IPS-18a (cell line): ENCODE measurements around the gene TMEM178B.
"Not testable (repeated sequence)": the region's sequence is repeated elsewhere in the genome, so short reads cannot be mapped to it uniquely, and the experiment has no call there.

Experiments
- H3K27ac ChIP-seq: one replicate; pipeline ENCODE4 v1.5.1; 2013; ENCODE audit warnings: low read length
- H3K27me3 ChIP-seq: one replicate; pipeline ENCODE4 v1.6.1; 2013; ENCODE audit warnings: mild to moderate bottlenecking, low read length; ENCODE audit not compliant: control insufficient read depth, insufficient read depth
- H3K36me3 ChIP-seq: one replicate; pipeline ENCODE4 v1.6.1; 2013; ENCODE audit warnings: low read depth, low read length; ENCODE audit not compliant: control insufficient read depth
- H3K4me1 ChIP-seq: one replicate; pipeline ENCODE4 v1.6.1; 2013; ENCODE audit warnings: low read depth, low read length; ENCODE audit not compliant: control insufficient read depth
- H3K4me3 ChIP-seq: one replicate; pipeline ENCODE4 v1.5.1; 2013; ENCODE audit warnings: low read length
- H3K9ac ChIP-seq: one replicate; pipeline ENCODE4 v1.6.1; 2013; ENCODE audit warnings: mild to moderate bottlenecking, low read length, moderate library complexity
- H3K9me3 ChIP-seq: one replicate; pipeline ENCODE4 v1.6.1; 2013; ENCODE audit warnings: low read depth, low read length; ENCODE audit not compliant: control insufficient read depth

Gene TMEM178B

DNA sequence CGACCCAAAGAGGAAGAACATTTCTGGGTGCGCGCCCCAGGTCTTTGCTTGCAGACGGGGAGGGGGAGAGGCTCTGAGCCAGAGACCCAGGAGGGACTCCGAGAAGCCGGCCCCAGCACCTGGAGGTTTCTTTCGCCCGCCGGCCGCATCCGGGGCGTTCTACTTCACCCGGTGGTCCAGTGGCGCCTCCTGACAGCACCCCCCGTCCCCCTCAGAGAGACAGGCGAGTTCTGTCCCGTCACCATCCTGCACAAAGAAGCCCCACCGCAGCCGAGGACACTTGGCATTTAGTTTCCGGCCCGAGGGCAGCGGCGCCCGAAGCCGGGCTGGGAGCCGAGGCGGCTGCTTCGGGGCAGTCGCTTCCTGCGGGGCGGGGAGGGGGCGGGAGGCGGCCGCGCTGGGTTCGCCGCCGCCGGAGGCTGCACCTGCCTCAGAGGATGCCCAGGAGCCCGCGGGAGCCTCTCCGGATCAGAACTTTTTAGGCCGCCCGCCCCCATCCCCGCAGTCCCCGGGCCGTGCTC is at the start of gene TMEM178B:
TMEM178B (plus strand) TSS at position 424 of the 521 bp plus-strand sequence.
- Histone ChIP-seq H3K36me3 (no peaks in the 10 kb centered on the region), H3K9ac (peak within 1 kb of the TSS; percentile 74), H3K9me3 (no peaks in the 10 kb centered on the region), H3K27ac (no peak within 1 kb of the TSS), H3K4me3 (peak within 1 kb of the TSS; percentile 87), H3K27me3 (peaks cover 48% of the 10 kb centered on the region), H3K4me1 (peaks cover 17% of the 10 kb centered on the region)

DNA sequence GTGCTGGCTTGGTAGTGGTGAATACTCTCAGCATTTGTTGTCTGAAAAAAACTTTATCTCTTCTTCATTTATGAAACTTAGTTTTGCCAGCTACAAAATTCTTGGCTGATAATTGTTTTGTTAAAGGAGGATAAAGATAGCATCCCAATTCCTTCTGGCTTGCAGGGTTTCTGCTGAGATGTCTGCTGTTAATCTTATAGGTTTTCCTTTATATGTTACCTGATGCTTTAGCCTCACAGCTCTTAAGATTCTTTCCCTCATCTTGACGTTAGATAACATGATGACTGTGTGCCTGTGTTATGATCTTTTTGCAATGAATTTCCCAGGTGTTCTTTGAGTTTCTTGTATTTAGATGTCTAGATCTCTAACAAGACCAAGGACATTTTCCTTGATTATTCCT is 49.2 kb upstream of the TMEM178B start:
- H3K9me3 ChIP-seq, result peaks cover 7% of the 10 kb centered on the region

DNA sequence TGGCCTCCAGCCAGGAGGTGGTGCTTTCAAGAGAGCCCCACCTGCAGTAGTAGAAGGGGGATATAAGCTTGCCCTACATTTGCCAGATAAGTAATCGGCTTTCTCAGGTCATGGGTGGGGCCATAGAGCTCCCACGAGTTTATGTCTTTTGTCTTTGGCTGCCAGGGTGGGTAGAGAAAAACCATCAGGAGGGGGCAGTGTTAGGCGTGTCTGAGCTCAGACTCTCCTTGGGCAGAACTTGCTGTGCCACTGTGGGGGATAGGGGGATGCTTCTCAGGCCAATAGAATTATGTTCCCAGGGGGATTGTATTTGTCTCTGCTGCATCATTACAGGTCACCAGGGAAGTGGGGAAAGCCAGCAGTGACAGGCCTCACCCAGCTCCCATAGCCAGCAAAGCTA is 46.8 kb upstream of the TMEM178B start:
- H3K27me3 ChIP-seq, result no peaks in the 10 kb centered on the region
- H3K27ac ChIP-seq, result no peak overlapping the region
- H3K4me1 ChIP-seq, result no peaks in the 10 kb centered on the region
- peaks cover 7% of the 10 kb centered on the region for H3K9me3 ChIP-seq
- no peak overlapping the region for H3K9ac ChIP-seq
- no peaks in the 10 kb centered on the region for H3K36me3 ChIP-seq
- H3K4me3 ChIP-seq, result no peak overlapping the region

More for the DNA sequence above, 49.2 kb upstream of the TMEM178B start:
- no peaks in the 10 kb centered on the region for H3K4me1 ChIP-seq
- H3K4me3 ChIP-seq, result no peak overlapping the region
- H3K36me3 ChIP-seq, result no peaks in the 10 kb centered on the region
- no peak overlapping the region for H3K27ac ChIP-seq
- no peaks in the 10 kb centered on the region for H3K27me3 ChIP-seq
- H3K9ac ChIP-seq, result no peak overlapping the region

DNA sequence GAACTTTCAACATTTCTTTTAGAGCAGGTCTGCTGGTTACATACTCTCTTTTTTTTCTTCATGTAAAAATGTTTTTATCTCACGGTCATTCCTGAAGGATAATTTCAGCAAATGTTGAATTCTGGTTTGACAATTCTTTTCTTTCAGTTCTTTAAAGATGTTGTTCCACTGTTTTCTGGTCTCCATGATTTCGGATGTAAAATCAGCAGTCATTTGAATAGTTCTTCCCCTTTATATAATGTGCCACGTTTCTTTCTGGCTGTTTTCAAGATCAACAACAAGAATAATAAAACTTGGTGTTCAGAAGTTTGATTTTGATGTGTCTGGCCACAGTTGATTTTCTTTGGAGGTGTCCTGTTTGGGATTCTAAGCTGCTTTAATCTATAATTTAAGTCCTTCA is 45.1 kb upstream of the TMEM178B start:
- Histone ChIP-seq H3K9ac (no peak overlapping the region), H3K4me3 (no peak overlapping the region), H3K4me1 (no peaks in the 10 kb centered on the region), H3K9me3 (peaks cover 7% of the 10 kb centered on the region), H3K27ac (no peak overlapping the region), H3K36me3 (no peaks in the 10 kb centered on the region), H3K27me3 (no peaks in the 10 kb centered on the region)

DNA sequence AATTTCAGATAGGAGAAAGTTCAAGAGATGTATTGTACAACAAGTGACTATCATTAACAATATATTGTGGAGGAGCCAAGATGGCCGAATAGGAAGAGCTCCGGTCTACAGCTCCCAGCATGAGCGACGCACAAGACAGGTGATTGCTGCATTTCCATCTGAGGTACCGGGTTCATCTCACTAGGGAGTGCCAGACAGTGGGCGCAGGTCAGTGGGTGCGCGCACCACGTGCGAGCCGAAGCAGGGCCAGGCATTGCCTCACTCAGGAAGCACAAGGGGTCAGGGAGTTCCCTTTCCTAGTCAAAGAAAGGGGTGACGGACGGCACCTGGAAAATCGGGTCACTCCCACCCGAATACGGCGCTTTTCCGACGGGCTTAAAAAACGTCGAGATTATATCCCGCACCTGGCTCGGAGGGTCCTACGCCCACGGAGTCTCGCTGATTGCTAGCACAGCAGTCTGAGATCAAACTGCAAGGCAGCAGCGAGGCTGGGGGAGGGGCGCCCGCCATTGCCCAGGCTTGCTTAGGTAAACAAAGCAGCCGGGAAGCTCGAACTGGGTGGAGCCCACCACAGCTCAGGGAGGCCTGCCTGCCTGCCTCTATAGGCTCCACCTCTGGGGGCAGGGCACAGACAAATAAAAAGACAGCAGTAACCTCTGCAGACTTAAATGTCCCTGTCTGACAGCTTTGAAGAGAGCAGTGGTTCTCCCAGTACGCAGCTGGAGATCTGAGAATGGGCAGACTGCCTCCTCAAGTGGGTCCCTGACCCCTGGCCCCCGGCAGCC is 41.1 kb upstream of the TMEM178B start:
- not testable (repeated sequence) for H3K4me3 ChIP-seq, H3K9ac ChIP-seq, H3K27me3 ChIP-seq, H3K9me3 ChIP-seq, H3K36me3 ChIP-seq, H3K27ac ChIP-seq, H3K4me1 ChIP-seq

DNA sequence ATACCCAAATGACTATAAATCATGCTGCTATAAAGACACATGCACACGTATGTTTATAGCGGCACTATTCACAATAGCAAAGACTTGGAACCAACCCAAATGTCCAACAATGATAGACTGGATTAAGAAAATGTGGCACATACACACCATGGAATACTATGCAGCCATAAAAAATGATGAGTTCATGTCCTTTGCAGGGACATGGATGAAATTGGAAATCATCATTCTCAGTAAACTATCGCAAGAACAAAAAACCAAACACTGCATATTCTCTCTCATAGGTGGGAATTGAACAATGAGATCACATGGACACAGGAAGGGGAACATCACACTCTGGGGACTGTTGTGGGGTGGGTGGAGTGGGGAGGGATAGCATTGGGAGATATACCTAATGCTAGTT is 35.8 kb upstream of the TMEM178B start:
- not testable (repeated sequence) for H3K4me3 ChIP-seq, H3K27me3 ChIP-seq, H3K9ac ChIP-seq, H3K27ac ChIP-seq, H3K4me1 ChIP-seq, H3K9me3 ChIP-seq, H3K36me3 ChIP-seq

DNA sequence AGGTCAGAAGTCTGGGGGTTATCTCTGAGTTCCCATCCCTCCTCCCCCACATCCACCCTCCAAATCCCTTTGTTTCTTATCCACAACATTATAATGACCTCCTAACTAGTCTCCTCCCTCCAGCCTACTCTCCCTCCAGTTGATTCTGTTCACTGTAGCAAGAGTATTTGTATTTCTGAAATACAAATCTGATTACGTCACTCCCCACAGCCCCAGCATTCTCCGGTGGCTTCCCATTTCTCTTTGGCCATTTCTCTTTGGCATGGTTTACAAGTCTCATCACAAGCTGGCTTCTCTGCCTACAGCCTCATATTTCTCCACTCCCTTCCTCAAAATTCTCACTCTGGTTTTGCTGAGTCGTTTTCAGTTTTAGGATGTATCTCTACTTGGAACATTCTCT is 34.5 kb upstream of the TMEM178B start:
- no peak overlapping the region for H3K4me3 ChIP-seq
- no peaks in the 10 kb centered on the region for H3K9me3 ChIP-seq
- H3K27ac ChIP-seq, result no peak overlapping the region
- H3K4me1 ChIP-seq, result no peaks in the 10 kb centered on the region
- H3K27me3 ChIP-seq, result no peaks in the 10 kb centered on the region
- no peaks in the 10 kb centered on the region for H3K36me3 ChIP-seq
- no peak overlapping the region for H3K9ac ChIP-seq

DNA sequence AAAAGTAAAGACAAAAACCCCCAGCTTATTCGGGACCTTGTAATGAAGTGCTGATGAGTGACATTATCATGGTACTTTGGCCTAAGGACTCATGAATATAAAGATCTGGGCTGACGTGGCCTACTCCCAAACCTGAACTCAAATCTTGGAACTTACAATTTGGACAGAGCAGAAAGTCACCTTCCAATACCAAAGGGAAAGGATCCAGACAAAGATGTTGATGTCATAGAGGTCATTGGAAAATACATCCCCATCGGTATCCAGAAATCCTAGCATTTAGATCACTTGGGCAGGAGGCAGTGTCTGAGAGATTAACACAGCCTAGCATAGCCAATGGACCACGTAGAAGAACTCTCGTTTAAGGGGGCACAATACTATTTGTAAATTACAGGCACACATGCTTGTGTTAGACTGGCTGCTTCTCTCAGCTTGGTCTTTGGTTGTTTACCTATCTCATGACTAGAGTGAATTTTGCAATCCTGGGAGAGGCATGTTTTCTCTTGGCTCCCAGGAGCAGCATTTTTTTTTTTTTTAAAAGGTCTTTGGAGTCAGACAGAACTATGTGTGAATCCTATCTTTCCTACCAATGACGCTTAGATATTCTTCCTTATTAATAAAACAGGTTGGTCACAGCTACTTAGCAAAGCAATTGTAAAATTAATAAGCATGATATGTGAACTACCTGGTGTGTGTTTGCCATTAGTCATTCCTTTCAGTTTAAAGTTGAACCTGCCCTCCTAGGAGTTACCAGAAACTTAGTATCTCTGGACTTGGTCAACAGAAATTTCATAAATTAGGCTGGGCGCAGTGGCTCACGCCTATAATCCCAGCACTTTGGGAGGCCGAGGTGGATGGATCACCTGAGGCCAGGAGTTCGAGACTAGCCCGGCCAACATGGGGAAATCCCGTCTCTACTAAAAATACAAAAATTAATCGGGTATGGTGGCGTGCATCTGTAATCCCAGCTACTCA is 31.4 kb upstream of the TMEM178B start:
- H3K4me3 ChIP-seq, result no peak overlapping the region
- no peaks in the 10 kb centered on the region for H3K27me3 ChIP-seq
- no peak overlapping the region for H3K27ac ChIP-seq
- H3K9me3 ChIP-seq, result no peaks in the 10 kb centered on the region
- no peak overlapping the region for H3K9ac ChIP-seq
- H3K36me3 ChIP-seq, result no peaks in the 10 kb centered on the region
- no peaks in the 10 kb centered on the region for H3K4me1 ChIP-seq

DNA sequence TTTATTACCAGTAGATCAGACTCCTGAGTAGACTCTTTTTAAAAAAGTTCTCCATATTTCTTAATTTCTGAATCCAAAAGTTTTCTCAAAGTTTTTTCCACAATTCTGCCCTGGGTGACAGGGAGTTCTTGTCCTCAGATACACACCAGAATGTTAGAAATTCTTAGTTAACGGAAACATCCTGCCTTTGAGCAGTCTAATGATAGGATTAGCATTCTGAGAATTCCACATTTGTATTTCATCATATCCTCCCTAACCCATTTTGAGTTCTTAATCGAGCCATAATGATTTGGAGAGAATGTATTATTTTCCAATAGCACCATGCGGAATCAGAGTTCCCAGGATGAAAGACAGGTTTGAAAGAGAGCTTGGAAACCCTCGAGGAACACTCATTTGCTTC is 30.2 kb upstream of the TMEM178B start:
- H3K4me3 ChIP-seq, result no peak overlapping the region
- H3K9ac ChIP-seq, result no peak overlapping the region
- no peak overlapping the region for H3K27ac ChIP-seq
- no peaks in the 10 kb centered on the region for H3K36me3 ChIP-seq
- H3K4me1 ChIP-seq, result no peaks in the 10 kb centered on the region
- no peaks in the 10 kb centered on the region for H3K9me3 ChIP-seq
- no peaks in the 10 kb centered on the region for H3K27me3 ChIP-seq

DNA sequence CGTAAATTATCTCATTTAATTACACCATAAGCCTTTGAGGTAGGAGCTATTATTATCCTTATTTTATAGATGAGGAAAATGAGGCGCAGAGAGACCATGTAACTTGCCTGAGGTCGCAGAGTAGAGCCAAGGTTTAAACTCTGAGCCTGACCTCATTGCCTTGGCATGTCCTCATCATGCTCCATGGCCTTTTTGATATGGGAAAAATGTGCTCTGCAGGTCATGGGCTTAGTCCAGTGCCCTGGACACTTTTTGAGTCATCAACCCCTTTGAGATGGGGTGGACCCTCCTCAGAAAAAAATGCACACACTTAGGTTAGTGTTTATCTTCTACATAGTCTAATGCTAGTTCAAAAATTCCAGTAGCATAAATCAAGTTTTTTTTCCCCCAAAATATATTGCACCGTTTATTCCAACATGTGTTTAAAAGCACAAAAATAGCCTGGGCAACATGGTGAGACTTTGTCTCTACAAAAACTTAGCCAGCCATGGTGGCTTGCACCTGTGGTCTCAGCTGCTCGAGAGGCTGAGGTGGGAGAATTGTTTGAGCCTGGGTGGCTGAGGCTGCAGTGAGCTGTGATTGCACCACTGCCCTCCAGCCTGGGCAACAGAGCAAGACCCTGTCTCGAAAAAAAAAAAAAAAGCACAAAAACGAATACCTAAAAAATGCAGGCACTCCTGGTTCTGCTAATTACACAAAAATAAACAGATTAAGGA is 28.6 kb upstream of the TMEM178B start:
- H3K9me3 ChIP-seq, result no peaks in the 10 kb centered on the region
- no peaks in the 10 kb centered on the region for H3K36me3 ChIP-seq
- H3K27me3 ChIP-seq, result no peaks in the 10 kb centered on the region
- no peak overlapping the region for H3K4me3 ChIP-seq
- H3K9ac ChIP-seq, result no peak overlapping the region
- no peaks in the 10 kb centered on the region for H3K4me1 ChIP-seq
- no peak overlapping the region for H3K27ac ChIP-seq
